BJ (cell line): ENCODE results near the gene CDH23. TPM values are rescaled to one million over a fixed set of nuclear protein-coding genes. Genes with fewer than 3 reads are reported as not detected.
A peak's percentile ranks its signal among the peaks of the same experiment; 100 is the strongest.

ENCODE experiments used
- CTCF ChIA-PET: fragments of 350-600 bp; formaldehyde crosslinking; extraction: SDS; loops from one replicate; lab custom pipeline; 2021; ENCODE audit warnings: antibody characterized with exemption, inconsistent platforms; lab: Yijun Ruan, JAX
- POLR2A ChIA-PET: fragments of 300-600 bp; sonication (Branson Sonifier 250); formaldehyde crosslinking; extraction: SDS; loops from one replicate; lab custom pipeline; 2021; ENCODE audit warnings: antibody characterized with exemption; lab: Charles Lee
- DNase-seq: peaks from one replicate; pipeline ENCODE4 v3.0.0-alpha.2; 2011; ENCODE audit warnings: low read depth
- H3K27me3 ChIP-seq: 2 replicates; pipeline ENCODE4 v1.6.0; 2011; ENCODE audit warnings: low read length; ENCODE audit not compliant: control insufficient read depth, insufficient read depth
- H3K36me3 ChIP-seq: 2 replicates; pipeline ENCODE4 v1.5.1; 2011; ENCODE audit warnings: low read length; ENCODE audit not compliant: control insufficient read depth, insufficient read depth
- H3K4me3 ChIP-seq: 2 replicates; pipeline ENCODE4 v1.5.1; 2011; ENCODE audit warnings: low read depth, mild to moderate bottlenecking, control low read depth, low read length
- CTCF ChIP-seq: IDR thresholded peaks from 2 replicates; pipeline ENCODE4 v1.5.1; 2011; ENCODE audit warnings: low read depth, mild to moderate bottlenecking, control low read depth, inconsistent platforms, low read length, moderate library complexity; ENCODE audit not compliant: insufficient read depth
- polyA plus RNA-seq: library from polyadenylated mRNA; depleted of rRNA; stranded (reverse); fragments of >200 nt; gene quantifications from 2 replicates; pipeline ENCODE4 v1.2.3, GENCODE V29; 2011

Gene CDH23
- polyA plus RNA-seq, 1 experiment, result 0.05 TPM

- DNase-seq, result no peak
- TF ChIP-seq CTCF, result no peak
- Histone ChIP-seq H3K36me3 (no peaks in the 10 kb centered on the region), H3K27me3 (peaks cover 11% of the 10 kb centered on the region), H3K4me3 (no peak overlapping the region)
- CTCF ChIA-PET, result interaction anchor here (1.2 kb wide), 1 partner anchor 333 kb away, joined by 3 read pairs; no protein-coding TSS in a partner anchor
- POLR2A ChIA-PET, result no interaction called here
These were observed 250.0 kb downstream of the CDH23 start for GRCh38 chr10:71646592-71647292.

- peak; percentile 51 for TF ChIP-seq CTCF
- POLR2A ChIA-PET, result no interaction called here
- no peak for DNase-seq
- Histone ChIP-seq H3K4me3 (no peak overlapping the region), H3K36me3 (no peaks in the 10 kb centered on the region), H3K27me3 (peaks cover 11% of the 10 kb centered on the region)
- CTCF ChIA-PET, result interaction anchor here (1.6 kb wide), 1 partner anchor 15 kb away, joined by 3 read pairs; no protein-coding TSS in a partner anchor
These were observed 251.0 kb downstream of the CDH23 start for GRCh38 chr10:71647526-71648253.

GRCh38 chr10:71648254-71648932, 251.7 kb downstream of the CDH23 start:
- Histone ChIP-seq H3K4me3 (no peak overlapping the region), H3K36me3 (no peaks in the 10 kb centered on the region), H3K27me3 (peaks cover 11% of the 10 kb centered on the region)
- DNase-seq, result no peak
- POLR2A ChIA-PET, result no interaction called here
- CTCF ChIA-PET, result interaction anchor here (1.6 kb wide), 1 partner anchor 15 kb away, joined by 3 read pairs; no protein-coding TSS in a partner anchor
- no peak for TF ChIP-seq CTCF

- no peaks in the 10 kb centered on the region for H3K36me3 ChIP-seq
- H3K27me3 ChIP-seq, result peaks cover 11% of the 10 kb centered on the region
- no peak overlapping the region for H3K4me3 ChIP-seq
- TF ChIP-seq CTCF, result no peak
- DNase-seq, result no peak
- POLR2A ChIA-PET, result no interaction called here
- CTCF ChIA-PET, result interaction anchor here (1.6 kb wide), 1 partner anchor 16 kb away, joined by 3 read pairs; no protein-coding TSS in a partner anchor
These were observed 252.2 kb downstream of the CDH23 start for GRCh38 chr10:71648933-71649320.

- ChIA-PET POLR2A (no interaction called here), CTCF (interaction anchor here (0.6 kb wide), 1 partner anchor 117 kb away, joined by 3 read pairs; no protein-coding TSS in a partner anchor)
- no peak for DNase-seq
- Histone ChIP-seq H3K27me3 (peaks cover 10% of the 10 kb centered on the region), H3K4me3 (no peak overlapping the region), H3K36me3 (no peaks in the 10 kb centered on the region)
- no peak for TF ChIP-seq CTCF
These were observed 252.9 kb downstream of the CDH23 start for GRCh38 chr10:71649631-71650030.
